ENCODE data around the gene RNF44. TPM values are rescaled to one million over a fixed set of nuclear protein-coding genes. Genes with fewer than 3 reads are reported as not detected.

RNF44 gene
- total RNA-seq (2016; rRNA removed; fragmentation: Illumina TruSeq; extraction: Trizol): 5.1 and 9.2 TPM in 2 replicates
- total RNA-seq (2016; cell fraction: cytosol; rRNA removed; fragmentation: Illumina TruSeq; extraction: Trizol; ENCODE audit: low read depth): 7.2 and 9.4 TPM in 2 replicates
- total RNA-seq (2016; cell fraction: insoluble cytoplasmic fraction; rRNA removed; fragmentation: Illumina TruSeq; extraction: Trizol): 4.4 and 8.7 TPM in 2 replicates
- total RNA-seq (2016; cell fraction: membrane; rRNA removed; fragmentation: Illumina TruSeq; extraction: Trizol): 7.2 and 9.8 TPM in 2 replicates
- 9.4 and 17.1 TPM in 2 replicates for total RNA-seq (2016; cell fraction: nucleus; rRNA removed; fragmentation: Illumina TruSeq; extraction: Trizol)
- polyA plus RNA-seq (2011; rRNA removed): 16.8 and 19.1 TPM in 2 replicates
- 6.8 and 9.5 TPM in 2 replicates for polyA plus RNA-seq (2011; cell fraction: cytosol; rRNA removed)
- 134 and 149 TPM in 2 replicates for polyA plus RNA-seq (2011; cell fraction: nucleus; rRNA removed)
- polyA plus RNA-seq (2012): 37.8 and 52.8 TPM in 2 replicates
- 2.3 and 2.5 TPM in 2 replicates for polyA plus RNA-seq (2016; cell fraction: cytosol; fragmentation: Illumina TruSeq; extraction: Trizol; ENCODE audit: low read depth)
- 15.8 and 20.6 TPM in 2 replicates for polyA plus RNA-seq (2016; cell fraction: insoluble cytoplasmic fraction; fragmentation: Illumina TruSeq; extraction: Trizol; ENCODE audit: low read depth)
- polyA plus RNA-seq (2016; cell fraction: membrane; fragmentation: Illumina TruSeq; extraction: Trizol; ENCODE audit: low read depth): 9.4 and 9.7 TPM in 2 replicates
- 52.0 and 60.3 TPM in 2 replicates for polyA plus RNA-seq (2016; cell fraction: nucleus; fragmentation: Illumina TruSeq; extraction: Trizol; ENCODE audit: insufficient read depth, low read depth)
- 18.3 and 21.3 TPM in 2 replicates for polyA minus RNA-seq (2011; rRNA and poly(A)+ RNA removed; ENCODE audit: low replicate concordance)
- polyA minus RNA-seq (2011; cell fraction: cytosol; rRNA and poly(A)+ RNA removed): 16.1 and 19.0 TPM in 2 replicates
- polyA minus RNA-seq (2011; cell fraction: nucleus; rRNA and poly(A)+ RNA removed): 28.3 and 33.1 TPM in 2 replicates
- percentile 80 among the genes with signal in this experiment for Bru-seq, nascent RNA
- BruChase-seq, experiment 1, labeled RNA remaining after a 6-hour chase: percentile 95 among the genes with signal in this experiment
- BruChase-seq, experiment 2, labeled RNA remaining after a 2-hour chase: percentile 89 among the genes with signal in this experiment
- long read RNA-seq, experiment 1, partial matches to known transcripts: 0 of 7 reads
- long read RNA-seq, experiment 1, other reads (novel, unspliced or antisense): 7 of 7 reads
- long read RNA-seq, experiment 2, full-length matches to known transcripts: 5 of 74 reads
- long read RNA-seq, experiment 2, partial matches to known transcripts: 9 of 74 reads
- long read RNA-seq, experiment 2, other reads (novel, unspliced or antisense): 60 of 74 reads

- Histone ChIP-seq H3K9me3 (ENCODE audit: low read length) (no peaks in the 10 kb centered on the region), H4K20me1 (ENCODE audit: insufficient read depth, low read length) (peaks cover 28% of the 10 kb centered on the region), H3K79me2 (ENCODE audit: insufficient read depth, low read length) (peaks cover 40% of the 10 kb centered on the region), H2AFZ (ENCODE audit: low read length) (no peak within 1 kb of the TSS), H3K36me3 (replicated peaks in 1 of 2; ENCODE audit: control insufficient read depth in 1 of 2, insufficient read depth in 2 of 2, low read length in 2 of 2) (peaks cover 2 to 17% of the 10 kb centered on the region in 2 experiments; a peak in 3 of 5 replicates), H3K4me2 (ENCODE audit: low read depth, low read length) (peak within 1 kb of the TSS; percentile 94), H3K4me3 (replicated peaks in 1 of 3; ENCODE audit: insufficient read depth in 1 of 3, low read depth in 2 of 3, low read length in 3 of 3) (peak within 1 kb of the TSS; percentile 90 to 98 (median 97)), H3K9ac (ENCODE audit: insufficient read depth, low read depth, low read length) (peak within 1 kb of the TSS; percentile 91), H3K27ac (ENCODE audit: extremely low read length, insufficient read depth, low read length) (peak within 1 kb of the TSS; percentile 95), H3K27me3 (ENCODE audit: control insufficient read depth in 1 of 2, insufficient read depth in 2 of 2, low read length in 2 of 2) (no peaks in the 10 kb centered on the region; a peak in 1 of 5 replicates), H3K4me1 (ENCODE audit: insufficient read depth, low read length) (peaks cover 63% of the 10 kb centered on the region)
- FAIRE-seq (peak; percentile 56), DNase-seq (ENCODE audit: low spot score) (peak; percentile 94), ATAC-seq (peak; percentile 58)
- CTCF ChIA-PET (ENCODE audit: low intra/inter-chr PET ratio, low total read pairs): no interaction called here
- in situ Hi-C loops (cut with HindIII; ENCODE audit: extremely low pct_ligation_motif_present, low pct_unique_long_range_greater_than_20kb) (loop anchor here (5.0 to 25.0 kb wide), 2 partner anchors 120 to 825 kb away; partner anchors contain the start of genes CLTB, LMAN2 and RGS14), intact Hi-C loops (cut with micrococcal nuclease; ENCODE audit: unreplicated experiment) (no loop called here)
- POLR2A ChIA-PET: interaction anchor here (0.7 to 7.9 kb wide), 21 partner anchors 10 to 697 kb away, joined by 3 to 212 read pairs (median 4); partner anchors contain the start of genes CDHR2, CLTB, FAF2 and FGFR4
- WGBS (ENCODE audit: low lambda C conversion rate): 2% methylated on average over 12 of the region's 63 CpGs
- BruUV-seq (replicated peaks): no TSS peak
- TF ChIP-seq SIN3A (IDR thresholded peaks at IDR 0.05; ENCODE audit: borderline replicate concordance, low read depth, low read length): peak; percentile 1; the same call in 1 of the 2 replicates
- TF ChIP-seq GFI1 (CRISPR knock-in tag; IDR thresholded peaks at IDR 0.05; ENCODE audit: borderline replicate concordance): 0 out of 2 replicates have a peak, but pooled peaks have one; percentile 44
- TF ChIP-seq ZNF18 (CRISPR knock-in tag; IDR thresholded peaks at IDR 0.05; ENCODE audit: insufficient replicate concordance): peak; percentile 58
- no peak for TF ChIP-seq ZNF83 (CRISPR knock-in tag; IDR thresholded peaks at IDR 0.05; ENCODE audit: borderline replicate concordance)
- TF ChIP-seq ARID3A (IDR thresholded peaks at IDR 0.05; ENCODE audit: low read depth, low read length): 0 out of 2 replicates have a peak, but pooled peaks have one; percentile 27
- TF ChIP-seq ZSCAN31 (CRISPR knock-in tag; IDR thresholded peaks at IDR 0.05; ENCODE audit: low read depth): peak; percentile 56; the same call in 1 of the 2 replicates
- no peak for TF ChIP-seq ZNF619 (CRISPR knock-in tag; IDR thresholded peaks at IDR 0.05)
- no peak for TF ChIP-seq CTCF (CRISPR knock-in tag; IDR thresholded peaks at IDR 0.05)
- TF ChIP-seq ZKSCAN8 (CRISPR knock-in tag; IDR thresholded peaks at IDR 0.05; ENCODE audit: borderline replicate concordance): 0 out of 2 replicates have a peak, but pooled peaks have one; percentile 55
- TF ChIP-seq POLR2A (IDR thresholded peaks at IDR 0.05; ENCODE audit: insufficient read depth in 1 of 2, low read depth in 2 of 2, low read length in 2 of 2): no peak
- no peak for TF ChIP-seq ZNF20 (CRISPR knock-in tag; IDR thresholded peaks at IDR 0.05)
- TF ChIP-seq KMT2A (CRISPR knock-in tag; IDR thresholded peaks at IDR 0.05): no peak
These were observed at the start of gene RNF44 for GRCh38 chr5:176536902-176537553. RNF44 (minus strand) TSS chr5:176537402; CDS start chr5:176532472, 4,930 bp downstream.

Data from HepG2 (cell line).